Mesothelial cell of epicardium (in vitro differentiated cells): ENCODE results near the gene ZNF132. TPM values are rescaled to one million over a fixed set of nuclear protein-coding genes. Genes with fewer than 3 reads are reported as not detected.

Source experiments
- DNase-seq, 2 experiments: peaks; one replicate each; pipeline ENCODE4 v3.0.0; 2021; ENCODE audit warnings: low spot score in 2 of 2; ENCODE audit not compliant: unreplicated experiment in 2 of 2
- H3K27ac Mint-ChIP-seq: 2 replicates; pipeline ENCODE4 v1.8.0; 2021; ENCODE audit warnings: mixed read lengths
- H3K27me3 Mint-ChIP-seq: 2 replicates; pipeline ENCODE4 v1.8.0; 2021; ENCODE audit warnings: low read depth, mixed read lengths
- H3K36me3 Mint-ChIP-seq: 2 replicates; pipeline ENCODE4 v1.8.0; 2021; ENCODE audit warnings: mixed read lengths
- H3K4me1 Mint-ChIP-seq: 2 replicates; pipeline ENCODE4 v1.8.0; 2021; ENCODE audit warnings: mixed read lengths
- H3K4me3 Mint-ChIP-seq: 2 replicates; pipeline ENCODE4 v1.8.0; 2021; ENCODE audit warnings: mild to moderate bottlenecking, moderate library complexity, mixed read lengths
- H3K9me3 Mint-ChIP-seq: 2 replicates; pipeline ENCODE4 v1.8.0; 2021; ENCODE audit warnings: mixed read lengths
- CTCF ChIP-seq: fragments of 200-600 bp; sonication (generic); IDR thresholded peaks from one replicate; pipeline ENCODE4 v1.5.0; 2021; ENCODE audit warnings: antibody characterized with exemption; ENCODE audit not compliant: unreplicated experiment
- total RNA-seq: library from RNA; stranded (reverse); gene quantifications from 3 replicates; pipeline ENCODE4 v1.2.1, GENCODE V29; 2021

ZNF132 gene
- total RNA-seq, 1 donor from 2014 or later, result 4.4 TPM

- no peak for DNase-seq
- Mint-ChIP-seq H3K9me3 (peaks cover 55% of the 10 kb centered on the region), H3K4me3 (peak overlapping the region; percentile 84), H3K4me1 (peaks cover 13% of the 10 kb centered on the region), H3K27ac (peak overlapping the region; percentile 94), H3K27me3 (peaks cover 50% of the 10 kb centered on the region), H3K36me3 (peaks cover 45% of the 10 kb centered on the region)
- TF ChIP-seq CTCF, result no peak
These were observed 603 bp upstream of the ZNF132 start for GRCh38 chr19:58440556-58440955.

GRCh38 chr19:58434217-58434616, 5.7 kb downstream of the ZNF132 start:
- Mint-ChIP-seq H3K36me3 (peaks cover 85% of the 10 kb centered on the region), H3K27ac (no peak overlapping the region), H3K27me3 (peaks cover 5% of the 10 kb centered on the region), H3K9me3 (peaks cover 71% of the 10 kb centered on the region), H3K4me1 (peaks cover 2% of the 10 kb centered on the region), H3K4me3 (no peak overlapping the region)
- no peak for DNase-seq
- no peak for TF ChIP-seq CTCF

GRCh38 chr19:58429745-58430144, 10.2 kb downstream of the ZNF132 start:
- Mint-ChIP-seq H3K9me3 (peaks cover 58% of the 10 kb centered on the region), H3K27ac (no peak overlapping the region), H3K4me3 (no peak overlapping the region)

GRCh38 chr19:58428617-58429016, 11.3 kb downstream of the ZNF132 start:
- TF ChIP-seq CTCF, result no peak
- H3K36me3 Mint-ChIP-seq, result peaks cover 57% of the 10 kb centered on the region
- no peak for DNase-seq
- H3K27ac Mint-ChIP-seq, result no peak overlapping the region
- peaks cover 56% of the 10 kb centered on the region for H3K9me3 Mint-ChIP-seq
- H3K27me3 Mint-ChIP-seq, result no peaks in the 10 kb centered on the region
- H3K4me3 Mint-ChIP-seq, result no peak overlapping the region
- H3K4me1 Mint-ChIP-seq, result no peaks in the 10 kb centered on the region

More at GRCh38 chr19:58429745-58430144, 10.2 kb downstream of the ZNF132 start:
- TF ChIP-seq CTCF, result no peak
- Mint-ChIP-seq H3K4me1 (no peaks in the 10 kb centered on the region), H3K36me3 (peaks cover 62% of the 10 kb centered on the region), H3K27me3 (no peaks in the 10 kb centered on the region)
- DNase-seq, result no peak

- H3K4me1 Mint-ChIP-seq, result no peaks in the 10 kb centered on the region
- no peak for TF ChIP-seq CTCF
- H3K9me3 Mint-ChIP-seq, result peaks cover 12% of the 10 kb centered on the region
- no peak overlapping the region for H3K27ac Mint-ChIP-seq
- H3K27me3 Mint-ChIP-seq, result no peaks in the 10 kb centered on the region
- H3K36me3 Mint-ChIP-seq, result peaks cover 47% of the 10 kb centered on the region
- no peak for DNase-seq
- H3K4me3 Mint-ChIP-seq, result no peak overlapping the region
These were observed 22.9 kb downstream of the ZNF132 start for GRCh38 chr19:58417071-58417470.

- H3K27me3 Mint-ChIP-seq, result no peaks in the 10 kb centered on the region
- H3K36me3 Mint-ChIP-seq, result peaks cover 45% of the 10 kb centered on the region
- no peaks in the 10 kb centered on the region for H3K4me1 Mint-ChIP-seq
- peaks cover 12% of the 10 kb centered on the region for H3K9me3 Mint-ChIP-seq
- TF ChIP-seq CTCF, result no peak
- no peak for DNase-seq
- H3K4me3 Mint-ChIP-seq, result no peak overlapping the region
- H3K27ac Mint-ChIP-seq, result no peak overlapping the region
These were observed 23.3 kb downstream of the ZNF132 start for GRCh38 chr19:58416604-58417003.
